Activated gamma-delta T cell treated with anti-CD3 and anti-CD28 coated beads, Interleukin-2, amount 50 U/mL, for 16 hours (primary cell): ENCODE measurements around the gene GAPVD1.
"Not testable (repeated sequence)": the region's sequence is repeated elsewhere in the genome, so short reads cannot be mapped to it uniquely, and the experiment has no call there.

Experiments used
- DNase-seq: peaks from one replicate; pipeline ENCODE4 v3.0.0-alpha.2; 2020; ENCODE audit warnings: low read depth

GAPVD1 gene

GRCh38 chr9:125246261-125246667, 15.4 kb upstream of the GAPVD1 start:
- no peak for DNase-seq

- DNase-seq, result no peak
Measured at GRCh38 chr9:125254231-125254630, 7.4 kb upstream of the GAPVD1 start.

- no peak for DNase-seq
Measured at GRCh38 chr9:125255781-125256391, 5.7 kb upstream of the GAPVD1 start.

GRCh38 chr9:125258160-125258785, 3.4 kb upstream of the GAPVD1 start:
- DNase-seq, result no peak

- DNase-seq, result no peak
Measured at GRCh38 chr9:125258832-125259534, 2.6 kb upstream of the GAPVD1 start.

GRCh38 chr9:125260561-125260960, 1.1 kb upstream of the GAPVD1 start:
- no peak for DNase-seq

GRCh38 chr9:125262294-125262991, 817 bp downstream of the GAPVD1 start:
- no peak for DNase-seq

- DNase-seq, result not testable (repeated sequence)
Measured at GRCh38 chr9:125264068-125264467, 2.4 kb downstream of the GAPVD1 start.

GRCh38 chr9:125268394-125269013, 6.9 kb downstream of the GAPVD1 start:
- no peak for DNase-seq

- DNase-seq, result no peak
Measured at GRCh38 chr9:125269014-125269397, 7.4 kb downstream of the GAPVD1 start.

- no peak for DNase-seq
Measured at GRCh38 chr9:125271081-125271480, 9.5 kb downstream of the GAPVD1 start.

GRCh38 chr9:125272697-125273096, 11.1 kb downstream of the GAPVD1 start:
- DNase-seq, result no peak

GRCh38 chr9:125276771-125277170, 15.1 kb downstream of the GAPVD1 start:
- no peak for DNase-seq

- DNase-seq, result no peak
Measured at GRCh38 chr9:125277411-125277810, 15.8 kb downstream of the GAPVD1 start.

GRCh38 chr9:125280945-125281344, 19.3 kb downstream of the GAPVD1 start:
- DNase-seq, result no peak

- DNase-seq, result no peak
Measured at GRCh38 chr9:125284855-125285254, 23.2 kb downstream of the GAPVD1 start.

GRCh38 chr9:125286935-125287433, 25.4 kb downstream of the GAPVD1 start:
- DNase-seq, result not testable (repeated sequence)

- DNase-seq, result no peak
Measured at GRCh38 chr9:125293134-125293533, 31.5 kb downstream of the GAPVD1 start.

GRCh38 chr9:125295657-125296056, 34.0 kb downstream of the GAPVD1 start:
- DNase-seq, result no peak

GRCh38 chr9:125296843-125297372, 35.3 kb downstream of the GAPVD1 start:
- no peak for DNase-seq

GRCh38 chr9:125297917-125298316, 36.3 kb downstream of the GAPVD1 start:
- DNase-seq, result no peak

- no peak for DNase-seq
Measured at GRCh38 chr9:125302241-125302640, 40.6 kb downstream of the GAPVD1 start.
